HG03280 (cell line): ENCODE results near the gene NHLRC1.

ENCODE experiments used
- ATAC-seq: cut with Tn5 transposase; IDR thresholded peaks from one replicate; pipeline ENCODE4 v1.9.1; 2021; ENCODE audit warnings: mild to moderate bottlenecking, moderate library complexity; ENCODE audit not compliant: unreplicated experiment

NHLRC1 gene

DNA sequence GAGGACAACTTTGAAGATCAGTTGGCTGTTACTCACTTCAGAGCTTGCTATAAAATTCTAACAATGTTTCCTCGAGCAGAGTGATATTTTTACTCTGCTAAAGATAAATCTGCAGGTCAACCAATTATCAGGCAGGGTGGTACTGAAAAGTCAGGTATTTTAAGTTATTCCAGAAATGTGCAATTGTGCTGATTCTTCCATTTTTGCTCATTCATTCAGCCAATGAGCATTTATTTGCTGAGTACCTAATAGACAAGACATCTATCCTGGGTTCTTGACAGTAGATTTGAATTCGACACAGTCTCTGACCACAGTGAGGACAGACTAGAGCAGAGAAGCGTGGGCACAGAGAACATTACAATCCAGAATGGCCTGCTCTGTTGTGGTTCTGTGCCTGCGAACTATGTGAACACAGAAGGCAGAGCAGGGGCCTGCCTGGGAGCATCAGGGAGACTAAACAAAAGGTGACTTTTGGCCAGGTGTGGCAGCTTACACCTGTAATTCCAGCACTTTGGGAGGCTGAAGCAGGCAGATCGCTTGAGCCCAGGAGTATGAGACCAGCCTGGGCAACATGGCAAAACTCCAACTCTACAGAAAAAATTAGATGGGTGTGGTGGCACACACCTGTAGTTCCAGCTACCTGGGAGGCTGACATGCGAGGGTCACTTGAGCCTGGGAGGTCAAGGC is 17.6 kb upstream of the NHLRC1 start:
- no peak for ATAC-seq

DNA sequence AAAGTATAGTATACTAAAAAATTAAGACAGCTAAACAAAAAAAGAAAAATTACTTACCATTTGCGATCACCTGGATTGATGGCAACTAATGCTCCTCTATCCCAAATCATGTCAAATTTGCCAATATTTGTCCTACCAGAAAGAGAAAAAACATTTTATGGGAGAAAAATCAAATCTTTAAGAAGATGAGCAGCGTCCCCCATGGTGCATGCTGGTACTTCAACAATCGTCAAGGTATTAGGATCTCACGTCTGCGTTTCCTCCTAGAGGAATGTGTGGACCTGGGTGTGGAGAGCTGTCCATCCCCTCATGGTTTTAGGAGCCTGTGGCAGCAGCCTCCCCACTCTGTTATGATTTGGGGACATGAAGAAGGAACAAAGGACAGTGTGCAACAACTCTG is 16.4 kb upstream of the NHLRC1 start:
- ATAC-seq, result no peak

DNA sequence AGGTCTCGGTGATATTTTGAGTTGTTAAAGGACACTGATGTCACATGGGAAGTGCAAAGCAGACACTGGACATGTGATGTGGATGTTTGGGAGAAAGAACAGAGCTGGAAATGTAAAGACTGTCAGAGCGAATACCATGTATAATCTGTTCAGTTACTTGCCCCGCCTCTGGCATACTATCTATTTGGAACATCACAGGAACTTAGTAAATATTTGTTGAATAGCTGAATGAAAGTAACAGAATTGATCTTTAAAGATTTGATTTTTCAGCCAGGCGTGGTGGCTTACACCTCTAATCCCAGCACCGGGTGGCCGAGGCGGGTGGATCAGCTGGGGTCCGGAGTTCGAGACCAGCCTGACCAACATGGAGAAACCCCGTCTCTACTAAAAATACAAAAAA is 13.8 kb upstream of the NHLRC1 start:
- ATAC-seq, result no peak

DNA sequence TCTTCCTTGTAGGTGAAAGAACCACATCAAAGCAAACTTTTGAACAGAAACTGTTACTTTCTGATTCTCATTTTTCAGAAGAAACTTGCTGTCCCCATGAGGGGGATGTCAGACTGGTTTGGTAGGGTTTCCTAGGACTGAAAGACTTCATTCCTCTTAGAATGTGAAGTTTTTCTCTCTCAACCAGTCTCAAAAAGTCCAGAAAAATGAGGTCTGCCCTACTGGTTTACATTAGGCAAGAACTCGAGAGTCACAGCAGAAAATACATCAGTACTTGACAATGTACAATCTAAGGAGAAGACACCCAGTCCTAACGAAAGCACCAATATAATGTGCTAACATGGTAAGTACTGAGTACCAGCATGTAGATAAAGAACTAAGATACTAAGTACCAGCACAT is 12.7 kb upstream of the NHLRC1 start:
- no peak for ATAC-seq

DNA sequence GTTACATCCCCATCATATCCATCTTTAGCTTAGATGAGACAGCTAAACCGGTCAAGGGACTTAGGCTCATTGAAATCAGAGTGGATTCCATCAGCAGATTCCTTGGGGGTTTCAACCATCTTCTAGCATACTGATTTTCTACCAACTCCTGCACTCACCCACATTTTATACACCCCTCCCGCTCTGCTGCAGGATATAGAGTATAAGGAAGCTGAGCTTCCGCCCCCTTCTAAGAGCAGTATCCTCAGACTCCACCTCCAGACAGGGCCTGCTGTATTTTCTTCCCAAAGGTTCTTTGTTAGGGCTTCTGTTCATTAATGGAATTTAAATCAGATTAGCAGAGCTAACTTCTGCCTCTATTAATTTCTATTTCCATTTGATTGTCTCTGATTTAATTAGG is 9.9 kb upstream of the NHLRC1 start:
- ATAC-seq, result no peak

DNA sequence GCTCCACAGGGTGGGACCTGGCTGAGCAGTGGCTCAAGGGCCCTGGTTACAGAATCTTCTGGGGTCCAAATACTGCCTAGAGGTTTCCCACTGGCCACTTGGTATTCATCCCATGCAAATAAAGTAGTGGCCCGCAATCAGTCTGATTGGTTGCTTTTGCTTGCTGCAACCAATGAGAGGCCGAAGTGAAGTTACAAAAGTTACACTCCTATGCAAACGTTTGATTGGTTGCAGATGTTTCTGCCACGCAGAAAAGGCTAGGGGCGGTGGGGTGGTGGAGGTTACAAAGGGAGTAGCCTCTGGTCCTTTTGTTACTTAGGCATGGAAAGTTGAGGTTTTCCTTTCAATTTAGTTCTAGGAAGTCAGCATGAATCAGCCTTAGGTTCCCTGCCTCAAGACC is 3.6 kb upstream of the NHLRC1 start:
- no peak for ATAC-seq

DNA sequence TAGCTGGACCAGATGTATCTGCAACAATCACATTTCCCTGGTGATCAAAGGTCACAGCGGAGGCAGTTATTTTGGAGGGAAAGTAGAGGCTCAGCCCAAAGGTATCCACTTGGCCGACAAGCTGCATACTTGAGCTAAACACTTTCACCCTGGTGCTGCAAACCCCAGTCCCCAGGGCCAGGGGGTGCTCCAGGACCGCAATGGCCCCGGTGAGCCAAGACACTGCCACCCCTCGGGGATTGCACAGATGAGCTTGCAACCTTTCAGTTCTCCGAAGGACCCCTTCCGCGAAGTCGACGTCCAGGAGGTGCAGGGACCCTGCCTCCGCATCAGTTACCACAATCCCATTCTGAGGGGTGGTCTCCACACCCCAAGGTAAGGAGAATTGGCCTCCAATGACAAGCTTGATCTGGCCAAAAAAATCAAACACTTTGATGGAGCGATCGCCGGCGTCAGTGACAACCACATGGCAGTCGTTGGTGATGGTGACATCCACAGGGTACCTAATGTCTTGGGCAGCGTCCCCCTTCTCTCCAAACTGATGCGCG is 823 bp downstream of the NHLRC1 start:
- no peak for ATAC-seq

DNA sequence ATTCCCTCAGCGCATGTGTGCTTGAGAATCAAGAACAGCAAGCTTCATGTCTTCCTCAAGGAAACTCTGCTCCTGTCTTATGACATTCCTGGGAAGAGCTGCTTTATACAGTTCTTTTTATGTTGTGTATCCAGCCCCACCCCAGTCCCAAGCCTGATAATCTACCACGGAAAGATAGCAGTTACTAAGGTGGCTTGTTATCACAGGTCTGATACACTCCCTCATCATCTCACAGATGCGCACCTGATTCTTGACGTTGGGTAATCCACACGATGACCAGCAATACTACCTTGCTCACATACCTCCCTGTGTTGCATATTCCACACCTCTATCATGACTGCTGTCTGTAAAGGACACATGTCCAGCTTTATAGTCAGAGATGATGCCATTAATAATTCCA is 3.2 kb downstream of the NHLRC1 start:
- ATAC-seq, result no peak

DNA sequence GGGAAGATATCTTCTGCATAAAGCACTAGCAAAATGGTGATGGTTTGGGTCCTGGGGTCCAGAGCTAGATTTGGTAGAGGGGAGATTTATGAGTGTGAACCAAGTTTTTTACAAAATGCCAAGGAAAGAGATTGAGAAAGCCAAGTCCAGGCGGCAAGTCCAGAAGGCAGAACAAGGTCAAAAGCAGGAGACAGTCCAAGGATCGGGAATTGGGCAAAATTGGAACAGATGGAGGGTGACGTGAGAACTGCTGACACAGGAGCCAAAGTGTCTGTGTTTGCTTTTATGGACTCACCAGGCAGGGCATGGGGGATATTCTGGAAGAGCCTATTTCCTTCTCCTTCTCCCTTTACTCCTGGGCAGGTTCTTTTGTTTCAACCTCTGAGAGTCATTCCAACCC is 4.1 kb downstream of the NHLRC1 start:
- ATAC-seq, result no peak

DNA sequence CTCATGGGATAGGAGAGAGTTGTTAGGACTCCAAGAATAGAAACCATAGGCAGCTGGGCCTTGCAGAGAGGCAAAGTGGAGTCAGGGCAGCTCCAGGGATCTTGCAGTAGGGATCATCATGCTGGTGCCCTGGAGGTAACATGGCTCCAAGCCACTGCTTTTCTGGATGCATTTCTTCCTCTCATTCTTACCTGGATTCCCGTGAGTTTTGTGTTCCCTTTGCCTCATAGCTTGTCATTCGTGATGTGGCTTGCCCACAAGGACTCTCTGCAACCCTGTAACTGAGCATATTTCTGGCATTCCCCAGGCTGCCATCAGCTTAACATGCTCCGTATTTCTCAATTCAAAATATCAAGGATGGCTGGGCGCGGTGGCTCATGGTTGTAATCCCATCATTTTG is 5.3 kb downstream of the NHLRC1 start:
- no peak for ATAC-seq

DNA sequence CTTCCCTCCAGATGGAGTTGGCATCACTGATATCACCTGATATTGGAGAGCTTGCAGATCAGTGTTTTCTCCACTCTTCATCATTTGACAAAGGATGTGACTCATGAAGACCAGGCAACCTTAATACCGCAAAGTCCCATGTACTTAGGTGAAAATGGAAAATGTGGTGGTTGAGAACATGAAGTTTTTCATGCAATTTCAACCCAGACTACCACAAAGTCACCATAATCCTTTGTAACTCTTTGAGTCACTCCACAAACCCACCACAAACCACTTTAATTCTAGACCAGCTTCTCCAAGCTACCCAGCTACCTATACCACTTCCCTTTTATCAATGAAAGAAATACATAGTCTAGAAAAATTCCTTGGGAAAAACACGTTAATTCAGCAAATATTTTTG is 7.1 kb downstream of the NHLRC1 start:
- no peak for ATAC-seq

DNA sequence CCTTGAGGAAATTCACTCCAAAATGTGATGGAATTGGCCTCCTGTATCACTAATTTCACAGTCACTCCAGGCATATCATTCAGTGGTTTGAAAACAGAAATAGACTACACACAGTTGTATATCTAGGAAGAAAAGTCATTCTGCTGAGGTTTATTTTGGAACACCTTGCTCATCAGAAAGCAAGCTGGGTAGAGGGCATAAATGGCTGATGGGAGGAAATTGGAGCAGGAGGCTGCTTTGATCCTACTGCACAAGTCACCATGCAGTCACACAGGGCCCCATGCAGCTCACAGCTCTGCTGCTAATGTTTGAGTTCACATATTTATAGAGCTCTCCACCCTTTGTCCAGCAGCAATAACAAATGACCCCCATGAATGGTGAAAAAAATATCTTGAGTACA is 12.3 kb downstream of the NHLRC1 start:
- ATAC-seq, result no peak

DNA sequence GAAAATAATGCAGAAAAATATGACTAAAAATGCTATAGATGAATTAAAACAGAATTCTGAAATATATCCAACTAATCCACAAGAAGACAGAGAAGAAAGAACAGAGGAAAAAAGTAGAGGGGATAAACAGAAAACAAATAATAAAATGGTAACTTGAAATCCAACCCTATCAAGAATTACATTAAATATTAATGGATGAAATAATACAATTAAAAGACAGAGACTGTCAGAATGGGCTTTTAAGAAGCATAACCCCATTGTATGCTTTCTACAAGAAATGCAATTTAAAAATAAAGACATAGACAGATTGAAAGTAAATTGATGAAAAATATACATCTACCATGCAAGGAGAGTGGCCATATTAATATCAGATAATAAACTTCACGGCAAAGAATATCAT is 15.4 kb downstream of the NHLRC1 start:
- ATAC-seq, result no peak

DNA sequence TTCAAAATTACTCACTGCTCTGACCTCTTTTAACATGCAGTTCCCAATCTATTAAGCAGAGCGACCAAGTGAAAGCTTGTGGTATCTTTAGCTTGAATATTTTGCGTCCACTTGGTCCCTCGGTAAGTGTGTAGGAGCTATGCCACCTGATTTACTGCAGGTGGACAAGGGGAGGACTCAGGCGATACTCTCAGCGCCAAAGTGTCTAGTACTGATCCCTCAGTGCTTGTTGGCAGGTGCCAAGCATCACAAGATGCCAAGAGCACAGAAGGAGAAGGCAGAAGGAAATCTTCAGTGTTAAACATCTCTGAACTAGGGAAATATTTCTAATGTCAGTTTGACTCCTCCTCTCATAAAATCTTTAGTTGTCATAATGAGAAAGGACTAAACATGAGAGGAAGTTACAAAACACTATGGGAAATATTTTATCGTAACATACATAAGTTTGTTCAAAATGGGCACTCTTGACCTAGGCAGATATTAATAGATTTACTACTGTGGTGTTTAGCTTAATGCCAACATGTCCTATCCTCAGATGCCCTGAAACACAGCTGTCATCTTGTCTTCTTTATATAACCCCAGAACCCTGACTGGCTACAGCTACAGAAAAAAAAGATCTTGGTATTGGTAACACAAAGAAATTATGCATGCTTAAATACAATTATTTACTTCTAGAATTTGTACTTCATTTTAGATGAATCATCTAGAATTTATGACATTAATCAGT is 19.5 kb downstream of the NHLRC1 start:
- no peak for ATAC-seq

DNA sequence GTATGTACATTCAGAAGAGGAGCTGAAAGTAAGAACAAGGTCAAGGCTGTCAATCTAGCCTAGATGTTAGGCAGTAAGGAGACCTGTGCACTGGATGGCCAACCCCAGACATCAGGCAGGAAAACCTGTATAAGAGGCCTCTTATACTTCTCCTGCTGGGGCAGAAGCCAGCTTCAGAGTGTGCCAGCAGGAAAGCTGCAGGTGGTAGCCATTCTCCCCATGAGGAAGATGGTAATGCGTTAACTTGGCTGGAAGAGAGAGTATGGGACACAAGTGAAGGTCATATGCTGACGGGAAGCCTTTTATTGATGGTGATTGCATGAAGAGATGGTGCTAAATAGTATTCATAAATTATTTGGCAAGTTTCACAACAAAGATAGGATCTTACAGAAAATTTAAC is 20.6 kb downstream of the NHLRC1 start:
- no peak for ATAC-seq

DNA sequence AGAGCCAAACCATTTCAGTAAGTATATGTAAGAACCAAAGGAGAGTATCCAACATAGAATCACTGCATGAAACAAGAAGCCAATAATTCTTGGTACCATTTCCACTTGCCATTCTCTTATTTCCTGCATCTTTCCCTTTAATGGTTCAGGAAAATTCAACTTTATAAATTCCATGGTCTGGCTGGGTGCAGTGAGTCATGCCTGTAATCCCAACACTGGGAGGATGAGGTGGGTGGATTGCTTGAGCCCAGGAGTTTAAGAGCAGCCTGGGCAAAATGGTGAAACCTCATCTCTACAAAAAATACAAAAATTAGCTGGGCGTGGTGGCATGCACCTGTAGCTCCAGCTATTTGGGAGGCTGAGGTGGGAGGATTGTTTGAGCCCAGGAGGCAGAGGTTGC is 21.2 kb downstream of the NHLRC1 start:
- ATAC-seq, result no peak

DNA sequence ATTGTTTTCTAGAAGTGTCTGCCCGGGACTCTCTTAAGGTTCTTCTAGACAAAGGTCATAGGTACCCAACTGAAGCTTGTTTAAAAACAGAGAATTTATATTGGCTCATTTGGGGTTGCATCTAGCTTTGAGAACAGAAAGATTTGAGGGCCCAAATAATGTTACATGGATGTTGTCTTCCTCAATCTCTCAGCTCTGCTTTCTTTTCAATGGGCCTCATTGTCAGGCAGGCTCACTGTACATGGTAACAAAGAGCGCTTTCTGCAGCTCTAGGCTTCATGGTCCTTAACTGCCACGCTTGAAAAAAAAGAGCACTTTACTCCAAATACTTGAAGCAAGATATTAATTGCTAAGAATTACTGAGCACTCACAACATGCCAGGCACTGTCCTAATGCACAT is 22.2 kb downstream of the NHLRC1 start:
- ATAC-seq, result no peak

DNA sequence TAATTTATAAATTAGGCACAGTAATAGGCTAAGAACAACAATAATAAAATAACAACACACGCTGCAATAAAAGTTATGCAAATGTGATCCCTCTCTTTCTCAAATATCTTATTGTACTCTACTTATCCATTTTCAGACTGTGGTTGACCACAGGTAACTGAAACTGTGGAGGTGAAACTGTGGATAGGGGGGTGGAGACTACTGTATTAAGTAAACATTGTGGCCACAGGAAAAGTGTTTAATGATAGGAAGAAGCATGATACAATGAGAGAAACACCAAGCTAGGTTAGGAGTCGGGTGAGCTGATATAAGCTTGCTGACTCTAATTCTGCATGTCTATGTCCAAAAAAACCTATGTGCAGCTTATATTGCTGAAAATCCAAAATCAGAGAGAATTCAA is 23.0 kb downstream of the NHLRC1 start:
- no peak for ATAC-seq

DNA sequence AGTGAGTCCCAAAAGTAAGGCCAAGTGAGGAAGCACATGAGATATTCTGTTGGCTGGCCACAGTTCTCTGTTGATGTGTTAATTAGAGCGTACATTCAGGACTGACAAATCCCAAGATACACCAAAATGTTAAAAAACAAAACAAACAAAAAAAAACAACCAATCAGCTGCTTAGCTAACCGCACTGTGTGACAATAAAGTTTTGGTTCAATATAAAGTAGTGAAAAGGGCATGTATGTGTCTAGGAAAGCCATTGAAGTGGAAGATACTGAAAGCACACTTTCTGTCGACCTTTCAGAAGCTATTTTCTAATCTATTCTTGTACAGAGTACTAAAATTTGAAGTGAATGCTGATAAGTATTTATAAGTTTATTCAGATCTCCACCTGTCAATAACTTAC is 26.1 kb downstream of the NHLRC1 start:
- no peak for ATAC-seq

DNA sequence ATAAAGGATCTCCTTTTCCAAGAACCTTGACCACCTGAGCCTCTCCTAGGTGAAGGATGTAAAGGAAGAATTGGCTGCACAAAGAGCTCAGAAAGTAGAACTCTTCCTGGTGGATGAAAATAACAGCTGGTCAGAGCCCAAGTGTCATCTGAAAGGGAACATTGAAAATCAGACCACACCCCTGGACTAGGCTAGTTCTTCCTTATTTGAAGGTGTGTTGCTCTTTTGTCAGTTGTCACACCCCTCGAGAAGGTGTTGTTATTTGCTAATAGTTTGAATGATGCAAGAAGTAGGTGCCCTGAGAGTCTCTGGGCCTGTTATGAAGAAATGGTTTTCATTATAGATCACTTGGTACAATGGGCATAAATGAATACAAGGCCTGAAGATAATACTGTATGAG is 31.1 kb downstream of the NHLRC1 start:
- no peak for ATAC-seq

DNA sequence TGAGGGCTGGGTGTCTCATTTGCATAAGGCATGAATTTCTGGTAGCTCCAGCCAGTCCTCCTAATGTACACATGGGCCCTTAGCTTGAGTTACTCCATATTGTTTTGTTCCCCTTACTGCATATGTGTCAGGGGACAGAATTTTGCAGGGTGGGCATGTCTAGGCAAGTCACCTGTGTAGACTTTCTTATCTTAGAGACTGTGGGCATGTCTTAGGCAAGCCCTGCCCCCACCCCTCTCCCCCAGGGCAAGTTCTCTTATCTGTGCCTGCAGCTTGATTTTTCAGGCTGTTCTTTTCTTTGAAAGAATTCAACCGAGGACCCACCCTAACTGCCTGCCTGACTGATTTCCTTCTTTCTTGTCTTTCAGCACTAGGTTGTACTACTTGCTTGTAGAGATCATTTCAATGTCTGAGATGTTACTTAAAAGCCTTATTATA is 32.1 kb downstream of the NHLRC1 start:
- ATAC-seq, result no peak
